ENCODE results near the gene PXDN.

DNA sequence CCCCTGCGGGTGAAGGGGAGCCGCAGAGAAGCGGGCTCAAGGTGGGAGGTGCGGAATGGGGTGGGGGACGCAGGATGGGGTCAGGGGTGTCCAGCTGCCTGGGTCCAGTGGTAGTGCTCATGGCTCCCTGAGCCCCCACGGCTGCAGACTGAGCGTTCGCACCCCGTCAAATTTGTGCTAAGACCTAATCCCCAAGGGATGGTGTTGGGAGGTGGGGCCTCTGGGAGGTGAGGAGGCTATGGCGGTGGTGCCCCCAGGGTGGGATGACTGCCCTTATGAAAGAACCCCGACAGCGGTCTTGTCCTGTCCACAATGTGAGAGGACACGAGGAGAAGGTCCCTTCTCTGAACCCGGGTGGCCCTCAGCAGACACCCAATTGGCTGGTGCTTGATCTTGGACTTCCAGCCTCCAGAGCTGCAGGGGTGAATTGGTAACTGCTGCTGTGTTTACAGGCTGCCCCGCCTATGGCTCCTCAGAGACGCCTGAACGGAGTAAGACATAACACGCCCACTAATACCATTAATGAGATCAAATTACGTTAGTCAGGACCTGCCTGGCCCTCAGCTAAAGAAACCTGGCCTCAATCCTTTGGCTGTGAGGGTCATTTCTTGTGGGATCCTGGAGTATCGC is 42.6 kb downstream of the PXDN start:
- TF ChIP-seq, protein P1, sequence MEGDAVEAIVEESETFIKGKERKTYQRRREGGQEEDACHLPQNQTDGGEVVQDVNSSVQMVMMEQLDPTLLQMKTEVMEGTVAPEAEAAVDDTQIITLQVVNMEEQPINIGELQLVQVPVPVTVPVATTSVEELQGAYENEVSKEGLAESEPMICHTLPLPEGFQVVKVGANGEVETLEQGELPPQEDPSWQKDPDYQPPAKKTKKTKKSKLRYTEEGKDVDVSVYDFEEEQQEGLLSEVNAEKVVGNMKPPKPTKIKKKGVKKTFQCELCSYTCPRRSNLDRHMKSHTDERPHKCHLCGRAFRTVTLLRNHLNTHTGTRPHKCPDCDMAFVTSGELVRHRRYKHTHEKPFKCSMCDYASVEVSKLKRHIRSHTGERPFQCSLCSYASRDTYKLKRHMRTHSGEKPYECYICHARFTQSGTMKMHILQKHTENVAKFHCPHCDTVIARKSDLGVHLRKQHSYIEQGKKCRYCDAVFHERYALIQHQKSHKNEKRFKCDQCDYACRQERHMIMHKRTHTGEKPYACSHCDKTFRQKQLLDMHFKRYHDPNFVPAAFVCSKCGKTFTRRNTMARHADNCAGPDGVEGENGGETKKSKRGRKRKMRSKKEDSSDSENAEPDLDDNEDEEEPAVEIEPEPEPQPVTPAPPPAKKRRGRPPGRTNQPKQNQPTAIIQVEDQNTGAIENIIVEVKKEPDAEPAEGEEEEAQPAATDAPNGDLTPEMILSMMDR (IDR thresholded peaks at IDR 0.05; ENCODE audit: low read length), result no peak
- TF ChIP-seq EZH2phosphoT487 (IDR thresholded peaks at IDR 0.05; ENCODE audit: low read length) (no peak), EZH2 (optimal IDR thresholded peaks at IDR 0.05; ENCODE audit: low read depth, low read length) (no peak)

Measured in MM.1S (cell line).